ENCODE results near the gene ANKFY1. TPM values are rescaled to one million over a fixed set of nuclear protein-coding genes. Genes with fewer than 3 reads are reported as not detected.

Gene ANKFY1
- total RNA-seq, 1 donor from 2014 or later, result 72.6 TPM

DNA sequence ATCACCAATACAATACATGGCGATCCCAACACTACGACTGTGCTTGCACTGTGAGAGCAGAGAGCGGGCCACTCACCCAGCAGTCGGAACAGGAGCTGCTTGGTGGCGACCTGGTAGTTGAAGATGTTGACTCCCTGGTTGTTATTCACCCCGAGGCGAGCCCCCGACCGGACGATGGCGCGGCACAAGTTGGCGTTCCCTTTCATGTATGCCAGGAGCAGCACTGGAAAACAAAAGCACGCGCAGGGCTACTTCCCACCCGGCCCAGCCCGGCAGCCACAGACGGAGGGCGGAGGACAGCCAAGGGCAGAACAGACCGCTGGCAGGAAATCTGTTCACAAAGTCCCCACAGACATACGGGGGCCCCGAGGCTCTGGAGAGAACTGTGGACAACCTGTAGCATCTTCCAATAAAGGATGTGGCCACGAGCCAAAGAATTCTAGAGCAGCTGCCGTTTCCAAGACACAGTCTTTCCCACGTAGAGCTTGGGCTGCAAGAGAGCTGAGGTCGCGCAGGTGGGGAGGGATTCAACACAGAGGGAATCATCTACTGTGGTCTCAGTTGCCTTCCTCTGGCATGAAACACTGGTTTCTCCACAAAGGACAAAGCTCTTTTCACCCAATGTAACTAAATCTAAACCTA lies 93.0 kb downstream of the ANKFY1 start:
- Mint-ChIP-seq H3K9me3 (no peaks in the 10 kb centered on the region), H3K27ac (no peak overlapping the region), H3K36me3 (peaks cover 17% of the 10 kb centered on the region), H3K4me1 (ENCODE audit: unreplicated experiment) (no peaks in the 10 kb centered on the region), H3K27me3 (no peaks in the 10 kb centered on the region), H3K4me3 (no peak overlapping the region)
- DNase-seq (ENCODE audit: extremely low spot score, unreplicated experiment), result no peak
- no peak for TF ChIP-seq CTCF (conservative IDR thresholded peaks at IDR 0.05)

GRCh38 chr17:4167786-4168185 lies 96.0 kb downstream of the ANKFY1 start:
- Mint-ChIP-seq H3K4me1 (ENCODE audit: unreplicated experiment) (no peaks in the 10 kb centered on the region), H3K36me3 (peaks cover 14% of the 10 kb centered on the region), H3K4me3 (no peak overlapping the region), H3K27ac (no peak overlapping the region), H3K9me3 (no peaks in the 10 kb centered on the region), H3K27me3 (no peaks in the 10 kb centered on the region)
- no peak for DNase-seq (ENCODE audit: extremely low spot score, unreplicated experiment)
- TF ChIP-seq CTCF (conservative IDR thresholded peaks at IDR 0.05), result no peak

GRCh38 chr17:4166419-4166818 lies 97.4 kb downstream of the ANKFY1 start:
- no peaks in the 10 kb centered on the region for H3K4me1 Mint-ChIP-seq (ENCODE audit: unreplicated experiment)
- no peak for TF ChIP-seq CTCF (conservative IDR thresholded peaks at IDR 0.05)
- DNase-seq (ENCODE audit: extremely low spot score, unreplicated experiment), result no peak
- no peaks in the 10 kb centered on the region for H3K9me3 Mint-ChIP-seq
- peaks cover 14% of the 10 kb centered on the region for H3K36me3 Mint-ChIP-seq
- no peaks in the 10 kb centered on the region for H3K27me3 Mint-ChIP-seq
- H3K4me3 Mint-ChIP-seq, result no peak overlapping the region
- no peak overlapping the region for H3K27ac Mint-ChIP-seq

DNA sequence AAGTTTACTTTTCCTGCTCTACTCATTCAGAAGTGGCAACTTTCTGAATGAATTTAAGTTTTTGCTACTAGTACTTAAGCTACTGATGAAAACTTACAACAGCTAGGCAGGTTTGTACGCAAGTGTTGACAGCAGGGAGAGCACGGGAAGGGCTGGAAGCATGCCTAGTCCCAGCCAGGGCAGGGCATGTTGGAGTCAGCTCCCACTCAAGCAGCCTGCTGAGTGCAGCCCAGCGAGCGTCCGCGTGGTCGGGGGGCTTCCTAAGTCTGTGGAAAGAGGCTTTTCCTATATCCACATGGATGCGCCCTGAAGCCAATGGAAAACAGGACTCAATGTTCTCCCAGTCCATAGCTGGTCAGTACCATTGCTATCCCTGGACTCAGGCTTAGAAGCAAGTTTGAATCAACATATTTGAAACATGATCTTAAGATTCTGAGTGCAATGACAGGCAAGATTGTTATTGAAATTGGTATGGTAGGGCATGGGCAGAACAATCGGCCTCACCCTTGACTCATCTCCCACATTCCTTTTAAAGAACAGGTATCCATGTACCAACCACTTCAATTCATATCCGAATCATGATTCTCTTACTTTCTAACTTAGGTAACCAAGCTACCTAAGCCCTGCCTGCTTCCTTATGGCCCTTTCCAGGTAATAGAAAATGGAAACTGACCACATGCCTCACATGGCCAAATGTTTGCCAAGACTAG lies 98.3 kb downstream of the ANKFY1 start:
- H3K27me3 Mint-ChIP-seq, result no peaks in the 10 kb centered on the region
- no peak for DNase-seq (ENCODE audit: extremely low spot score, unreplicated experiment)
- no peaks in the 10 kb centered on the region for H3K9me3 Mint-ChIP-seq
- H3K4me1 Mint-ChIP-seq (ENCODE audit: unreplicated experiment), result no peaks in the 10 kb centered on the region
- H3K27ac Mint-ChIP-seq, result no peak overlapping the region
- H3K4me3 Mint-ChIP-seq, result no peak overlapping the region
- peaks cover 14% of the 10 kb centered on the region for H3K36me3 Mint-ChIP-seq
- no peak for TF ChIP-seq CTCF (conservative IDR thresholded peaks at IDR 0.05)

DNA sequence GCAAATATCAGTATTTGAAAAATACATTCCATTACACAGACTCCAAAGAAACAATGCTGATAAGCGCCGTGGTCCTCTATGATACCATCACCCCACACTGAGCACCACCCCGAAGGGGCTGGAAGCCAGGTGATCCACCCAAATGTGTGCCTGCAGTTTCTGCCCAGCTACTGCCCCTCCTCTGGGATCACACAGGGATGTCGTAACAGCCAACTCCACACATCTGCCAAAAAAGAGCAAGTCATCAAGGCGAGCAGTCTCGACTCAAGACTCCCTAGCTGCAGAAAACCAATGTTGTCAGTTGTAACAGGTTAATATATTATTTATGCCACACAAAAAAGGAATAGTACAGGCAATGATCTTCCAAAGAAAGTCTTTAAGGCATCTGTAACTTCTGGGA lies 99.8 kb downstream of the ANKFY1 start:
- Mint-ChIP-seq H3K27me3 (no peaks in the 10 kb centered on the region), H3K36me3 (peaks cover 10% of the 10 kb centered on the region), H3K9me3 (no peaks in the 10 kb centered on the region), H3K4me1 (ENCODE audit: unreplicated experiment) (no peaks in the 10 kb centered on the region), H3K27ac (no peak overlapping the region), H3K4me3 (no peak overlapping the region)
- no peak for DNase-seq (ENCODE audit: extremely low spot score, unreplicated experiment)
- no peak for TF ChIP-seq CTCF (conservative IDR thresholded peaks at IDR 0.05)
